Keratinocyte (primary cell): ENCODE results near the gene ITCH. TPM values are rescaled to one million over a fixed set of nuclear protein-coding genes. Genes with fewer than 3 reads are reported as not detected.
A peak's percentile ranks its signal among the peaks of the same experiment; 100 is the strongest.

ENCODE experiments used
- DNase-seq: peaks from one replicate; pipeline ENCODE4 v3.0.0-alpha.2; 2011; ENCODE audit warnings: low read depth, missing footprints, low spot score
- FAIRE-seq: peaks from 2 replicates; lab custom pipeline; 2011; peaks lifted over from hg19 to GRCh38; lab: Jason Lieb, UNC
- H2AFZ ChIP-seq: 2 replicates; pipeline ENCODE4 v1.6.0; 2012; ENCODE audit warnings: low read length, control low read depth, inconsistent platforms; ENCODE audit not compliant: control insufficient read depth
- H3K27ac ChIP-seq: 2 replicates; pipeline ENCODE4 v1.5.1; 2011; ENCODE audit warnings: low read length; ENCODE audit not compliant: control insufficient read depth, insufficient read depth
- H3K27me3 ChIP-seq: 3 replicates; pipeline ENCODE4 v1.6.0; 2011; ENCODE audit warnings: low read length; ENCODE audit not compliant: control insufficient read depth, insufficient read depth; ENCODE audit errors: extremely low read depth
- H3K36me3 ChIP-seq, 2 experiments: 2 replicates in 1 of 2; 3 replicates in 1 of 2; pipeline ENCODE4 v1.5.1; 2011; ENCODE audit warnings: low read length in 2 of 2, mild to moderate bottlenecking in 1 of 2; ENCODE audit not compliant: control insufficient read depth in 2 of 2, insufficient read depth in 2 of 2; ENCODE audit errors: extremely low read depth in 1 of 2
- H3K4me1 ChIP-seq: 3 replicates; pipeline ENCODE4 v1.5.1; 2011; ENCODE audit warnings: low read length; ENCODE audit not compliant: control insufficient read depth, insufficient read depth; ENCODE audit errors: extremely low read depth
- H3K4me2 ChIP-seq: 3 replicates; pipeline ENCODE4 v1.6.0; 2011; ENCODE audit warnings: low read depth, low read length; ENCODE audit not compliant: control insufficient read depth, insufficient read depth; ENCODE audit errors: extremely low read depth
- H3K4me3 ChIP-seq, 3 experiments: fragments of 200-600 bp in 1 of 3; sonication (generic) in 1 of 3; 2 replicates in 2 of 3; 3 replicates in 1 of 3; pipeline ENCODE4 v1.5.1; 2011 to 2016; ENCODE audit warnings: low read length in 3 of 3, mild to moderate bottlenecking in 3 of 3, control low read depth in 2 of 3, inconsistent platforms in 1 of 3, low read depth in 1 of 3, mixed read lengths in 1 of 3, mixed run types in 1 of 3, moderate library complexity in 1 of 3; ENCODE audit not compliant: control insufficient read depth in 2 of 3, insufficient read depth in 2 of 3; ENCODE audit errors: extremely low read depth in 1 of 3
- H3K79me2 ChIP-seq: 2 replicates; pipeline ENCODE4 v1.6.0; 2012; ENCODE audit warnings: low read length; ENCODE audit not compliant: control insufficient read depth, insufficient read depth
- H3K9ac ChIP-seq: 3 replicates; pipeline ENCODE4 v1.6.0; 2011; ENCODE audit warnings: low read length; ENCODE audit not compliant: control insufficient read depth, insufficient read depth; ENCODE audit errors: extremely low read depth
- H3K9me1 ChIP-seq: 3 replicates; pipeline ENCODE4 v1.6.0; 2011; ENCODE audit warnings: low read length; ENCODE audit not compliant: control insufficient read depth, insufficient read depth; ENCODE audit errors: extremely low read depth
- H3K9me3 ChIP-seq: 2 replicates; pipeline ENCODE4 v1.5.1; 2012; ENCODE audit warnings: low read depth, low read length; ENCODE audit not compliant: control insufficient read depth
- H4K20me1 ChIP-seq: 3 replicates; pipeline ENCODE4 v1.6.0; 2011; ENCODE audit warnings: low read length; ENCODE audit not compliant: control insufficient read depth, insufficient read depth; ENCODE audit errors: extremely low read depth
- EZH2 ChIP-seq: IDR thresholded peaks from one replicate; pipeline ENCODE4 v1.6.1; 2012; ENCODE audit warnings: inconsistent platforms, mild to moderate bottlenecking, low read length, moderate library complexity
- dilution Hi-C: fragments of 300-500 bp; cut with MboI; formaldehyde crosslinking; loops from one replicate; pipeline ENCODE4 v1.7.0; 2020; ENCODE audit warnings: low sequenced_read_pairs; ENCODE audit not compliant: extremely low pct_ligation_motif_present
- polyA plus RNA-seq, 5 experiments: library from polyadenylated mRNA; depleted of rRNA in 3 of 5; stranded (reverse) in 3 of 5; stranded (forward) in 1 of 5; unstranded in 1 of 5; fragments of >200 nt; gene quantifications; 1 replicate in 1 of 5; 2 replicates in 3 of 5; 3 replicates in 1 of 5; pipeline versions ENCODE4 v1.2.1 to v1.2.3, GENCODE V29; 2011 to 2012; ENCODE audit warnings: missing spikeins in 2 of 5, low read depth in 1 of 5, low replicate concordance in 1 of 5
- TF ChIP-seq, protein P1 (sequence below), 3 experiments: IDR thresholded peaks in 1 of 3; conservative IDR thresholded peaks in 1 of 3; optimal IDR thresholded peaks in 1 of 3; 2 replicates in 2 of 3; 3 replicates in 1 of 3; pipeline versions ENCODE3 to v1.5.1; 2011; ENCODE audit warnings: low read length in 3 of 3, mild to moderate bottlenecking in 3 of 3, moderate library complexity in 2 of 3, control low read depth in 1 of 3, inconsistent platforms in 1 of 3; ENCODE audit not compliant: insufficient read depth in 2 of 3; ENCODE audit errors: extremely low read depth in 1 of 3

Gene ITCH
- polyA plus RNA-seq, 1 donor (not counting 4 experiments of a cell fraction or from before 2014, with no cell fraction given): 42.5 TPM

DNA sequence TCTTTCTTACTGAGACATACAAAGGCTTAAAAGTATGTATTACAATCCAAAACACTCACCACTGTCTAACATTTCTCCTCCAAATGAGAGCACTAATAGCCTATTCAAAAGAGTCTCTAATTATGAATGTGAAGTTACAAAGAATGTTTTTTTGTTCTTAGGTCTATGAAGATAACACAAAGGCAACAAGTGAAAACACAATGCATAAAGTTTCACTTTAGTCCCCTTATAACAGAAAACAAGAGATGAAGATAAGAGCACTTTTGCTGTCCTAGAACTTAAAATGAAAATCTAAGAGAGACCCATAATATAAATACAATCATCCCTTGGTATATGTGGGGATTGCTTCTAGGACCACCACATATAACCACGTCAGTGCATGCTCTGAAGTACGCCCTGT is 25.6 kb downstream of the ITCH start:
- dilution Hi-C loops: no loop called here
- Histone ChIP-seq H3K27ac (no peak overlapping the region), H3K36me3 (peaks cover 10 to 19% of the 10 kb centered on the region in 2 experiments), H3K9me3 (no peaks in the 10 kb centered on the region), H2AFZ (no peak overlapping the region), H3K4me1 (peaks cover 47% of the 10 kb centered on the region), H3K79me2 (peaks cover 88% of the 10 kb centered on the region), H4K20me1 (peaks cover 12% of the 10 kb centered on the region), H3K4me3 (no peak overlapping the region), H3K27me3 (no peaks in the 10 kb centered on the region), H3K9me1 (no peaks in the 10 kb centered on the region), H3K4me2 (no peak overlapping the region), H3K9ac (no peak overlapping the region)
- no peak for DNase-seq
- no peak for FAIRE-seq
- TF ChIP-seq EZH2: no peak
- TF ChIP-seq, protein P1, sequence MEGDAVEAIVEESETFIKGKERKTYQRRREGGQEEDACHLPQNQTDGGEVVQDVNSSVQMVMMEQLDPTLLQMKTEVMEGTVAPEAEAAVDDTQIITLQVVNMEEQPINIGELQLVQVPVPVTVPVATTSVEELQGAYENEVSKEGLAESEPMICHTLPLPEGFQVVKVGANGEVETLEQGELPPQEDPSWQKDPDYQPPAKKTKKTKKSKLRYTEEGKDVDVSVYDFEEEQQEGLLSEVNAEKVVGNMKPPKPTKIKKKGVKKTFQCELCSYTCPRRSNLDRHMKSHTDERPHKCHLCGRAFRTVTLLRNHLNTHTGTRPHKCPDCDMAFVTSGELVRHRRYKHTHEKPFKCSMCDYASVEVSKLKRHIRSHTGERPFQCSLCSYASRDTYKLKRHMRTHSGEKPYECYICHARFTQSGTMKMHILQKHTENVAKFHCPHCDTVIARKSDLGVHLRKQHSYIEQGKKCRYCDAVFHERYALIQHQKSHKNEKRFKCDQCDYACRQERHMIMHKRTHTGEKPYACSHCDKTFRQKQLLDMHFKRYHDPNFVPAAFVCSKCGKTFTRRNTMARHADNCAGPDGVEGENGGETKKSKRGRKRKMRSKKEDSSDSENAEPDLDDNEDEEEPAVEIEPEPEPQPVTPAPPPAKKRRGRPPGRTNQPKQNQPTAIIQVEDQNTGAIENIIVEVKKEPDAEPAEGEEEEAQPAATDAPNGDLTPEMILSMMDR (optimal IDR thresholded peaks at IDR 0.05 in 1 of 3, IDR thresholded peaks at IDR 0.05 in 1 of 3, conservative IDR thresholded peaks at IDR 0.05 in 1 of 3; ENCODE audit: extremely low read depth in 1 of 3, insufficient read depth in 2 of 3, low read length in 3 of 3): no peak

DNA sequence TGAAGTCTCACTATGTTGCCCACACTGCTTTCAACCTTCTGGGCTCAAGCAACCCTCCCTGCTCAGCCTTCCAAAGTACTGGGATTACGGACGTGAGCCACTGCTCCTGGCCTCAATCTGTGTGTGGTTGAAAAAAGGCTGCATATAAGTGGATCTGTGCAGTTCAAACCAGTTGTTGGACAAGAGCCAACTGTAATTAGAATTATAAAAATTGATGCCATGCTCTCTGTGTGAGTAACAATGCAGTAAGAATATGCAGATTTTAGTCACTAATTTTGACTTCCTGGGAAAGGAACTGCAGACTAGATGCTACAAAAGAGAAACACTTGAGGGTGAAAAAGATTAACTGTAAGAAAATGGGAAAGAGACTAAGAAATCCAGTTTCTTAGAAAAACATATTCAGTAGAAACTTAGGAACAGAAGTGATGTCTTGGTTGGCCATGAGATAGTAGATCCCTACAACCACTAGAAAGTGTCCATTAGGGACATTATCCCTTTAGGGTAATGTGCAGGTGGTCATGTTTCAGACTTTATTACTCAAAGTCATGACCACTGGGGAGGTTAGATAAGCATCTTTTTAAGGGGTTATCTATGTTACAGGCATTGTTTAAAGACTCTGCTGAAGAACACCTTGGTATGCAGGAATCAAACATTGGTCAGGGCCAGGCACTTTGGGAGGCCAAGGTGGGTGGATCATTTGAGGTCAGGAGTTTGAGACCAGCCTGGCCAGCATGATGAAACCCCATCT is 26.3 kb downstream of the ITCH start:
- Histone ChIP-seq H3K79me2 (peaks cover 88% of the 10 kb centered on the region), H3K27me3 (no peaks in the 10 kb centered on the region), H3K4me2 (peak overlapping the region; percentile 4), H3K36me3 (peaks cover 10 to 23% of the 10 kb centered on the region in 2 experiments), H3K4me3 (no peak overlapping the region), H3K9me3 (no peaks in the 10 kb centered on the region), H4K20me1 (peaks cover 12% of the 10 kb centered on the region), H3K9ac (no peak overlapping the region), H3K9me1 (no peaks in the 10 kb centered on the region), H3K4me1 (peaks cover 47% of the 10 kb centered on the region), H2AFZ (no peak overlapping the region), H3K27ac (peak overlapping the region; percentile 48)
- dilution Hi-C loops: no loop called here
- FAIRE-seq (no peak), DNase-seq (no peak)
- TF ChIP-seq EZH2: no peak
- TF ChIP-seq, protein P1 (optimal IDR thresholded peaks at IDR 0.05 in 1 of 3, IDR thresholded peaks at IDR 0.05 in 1 of 3, conservative IDR thresholded peaks at IDR 0.05 in 1 of 3; ENCODE audit: extremely low read depth in 1 of 3, insufficient read depth in 2 of 3, low read length in 3 of 3): no peak
